H4 (cell line): ENCODE results near the gene NAIF1. TPM values are rescaled to one million over a fixed set of nuclear protein-coding genes. Genes with fewer than 3 reads are reported as not detected.
"Not testable (repeated sequence)": the region's sequence is repeated elsewhere in the genome, so short reads cannot be mapped to it uniquely, and the experiment has no call there.

Experiments used
- DNase-seq: peaks from one replicate; pipeline ENCODE4 v3.0.0-alpha.2; 2015; ENCODE audit warnings: low spot score
- total RNA-seq: library from RNA; depleted of rRNA; stranded (reverse); fragments of >200 nt; shearing (Covaris generic); gene quantifications from 2 replicates; pipeline ENCODE4 v1.2.3, GENCODE V29; 2014; rRNA removed

NAIF1 gene
- total RNA-seq, 1 experiment from 2014 or later = 6.5 TPM

GRCh38 chr9:128033609-128034008, 33.5 kb downstream of the NAIF1 start:
- DNase-seq = no peak

- DNase-seq = no peak
Observed at GRCh38 chr9:128027705-128028104, 39.4 kb downstream of the NAIF1 start.

GRCh38 chr9:128026773-128027541, 40.2 kb downstream of the NAIF1 start:
- no peak for DNase-seq

- no peak for DNase-seq
Observed at GRCh38 chr9:128026255-128026772, 40.8 kb downstream of the NAIF1 start.

- no peak for DNase-seq
Observed at GRCh38 chr9:128025736-128026135, 41.4 kb downstream of the NAIF1 start.

GRCh38 chr9:128024761-128025308, 42.3 kb downstream of the NAIF1 start:
- DNase-seq = no peak

- DNase-seq = not testable (repeated sequence)
Observed at GRCh38 chr9:128023671-128024070, 43.4 kb downstream of the NAIF1 start.

GRCh38 chr9:128022886-128023285, 44.2 kb downstream of the NAIF1 start:
- DNase-seq = no peak

- no peak for DNase-seq
Observed at GRCh38 chr9:128021098-128021497, 46.0 kb downstream of the NAIF1 start.

- DNase-seq = no peak
Observed at GRCh38 chr9:128020692-128021091, 46.4 kb downstream of the NAIF1 start.

- no peak for DNase-seq
Observed at GRCh38 chr9:128015696-128016095, 51.4 kb downstream of the NAIF1 start.

Other genes starting within 250 kb of the NAIF1 start
- gene ENG, start 212.7 kb downstream of the NAIF1 start, total RNA-seq = 1.8 and 3.0 TPM in 2 replicates
- gene AK1, start 189.6 kb downstream of the NAIF1 start, total RNA-seq = 25.3 and 45.7 TPM in 2 replicates
- 12.4 and 14.8 TPM in 2 replicates for gene ST6GALNAC6, start 167.7 kb downstream of the NAIF1 start, total RNA-seq
- 5.2 and 12.8 TPM in 2 replicates for gene ST6GALNAC4, start 150.3 kb downstream of the NAIF1 start, total RNA-seq
- gene PIP5KL1, start 136.5 kb downstream of the NAIF1 start, total RNA-seq = 0.95 and 2.6 TPM in 2 replicates
- 31.1 and 35.4 TPM in 2 replicates for gene DPM2, start 129.5 kb downstream of the NAIF1 start, total RNA-seq
- 7.6 and 10.6 TPM in 2 replicates for gene EEIG1, start 86.3 kb downstream of the NAIF1 start, total RNA-seq
- 4.7 and 5.8 TPM in 2 replicates for gene SLC25A25, start 912 bp upstream of the NAIF1 start, total RNA-seq
- 25.7 and 37.0 TPM in 2 replicates for gene PTGES2, start 60.4 kb upstream of the NAIF1 start, total RNA-seq
- 0.19 TPM in 1 of 2 replicates, not detected in the other for gene LCN2, start 82.1 kb upstream of the NAIF1 start, total RNA-seq
- gene BBLN, start 92.9 kb upstream of the NAIF1 start, total RNA-seq = 137 and 245 TPM in 2 replicates
- gene CIZ1, start 124.3 kb upstream of the NAIF1 start, total RNA-seq = 15.5 and 32.0 TPM in 2 replicates
- gene DNM1, start 136.1 kb upstream of the NAIF1 start, total RNA-seq = 19.7 and 20.0 TPM in 2 replicates
- gene GOLGA2, start 208.7 kb upstream of the NAIF1 start, total RNA-seq = 40.3 and 56.0 TPM in 2 replicates
- gene SWI5, start 209.0 kb upstream of the NAIF1 start, total RNA-seq = 59.5 and 66.7 TPM in 2 replicates